SK-N-SH treated with all-trans-retinoic acid at 6 μM for 48 hours (cell line): ENCODE measurements around the gene PARD3.

Experiments
- BACH2 ChIP-seq: fragments of 250-450 bp; sonication (Bioruptor Pico); IDR thresholded peaks from 2 replicates; pipeline ENCODE4 v1.9.0; 2021; ENCODE audit warnings: mild to moderate bottlenecking, borderline replicate concordance
- CREB5 ChIP-seq: fragments of 250-450 bp; sonication (Bioruptor Pico); IDR thresholded peaks from 2 replicates; pipeline ENCODE4 v1.5.1; 2020; ENCODE audit warnings: low read depth, mild to moderate bottlenecking, moderate library complexity
- CSRNP3 ChIP-seq: fragments of 250-450 bp; sonication (Bioruptor Pico); IDR thresholded peaks from 2 replicates; pipeline ENCODE4 v1.5.1; 2021; ENCODE audit warnings: mild to moderate bottlenecking, moderate library complexity
- ESRRG ChIP-seq: fragments of 250-450 bp; sonication (Bioruptor Pico); IDR thresholded peaks from 2 replicates; pipeline ENCODE4 v1.6.1; 2021; ENCODE audit warnings: mild to moderate bottlenecking
- GLIS3 ChIP-seq: fragments of 250-450 bp; sonication (Bioruptor Pico); IDR thresholded peaks from 2 replicates; pipeline ENCODE4 v1.5.0; 2020; ENCODE audit warnings: mild to moderate bottlenecking, moderate library complexity
- OSR1 ChIP-seq: fragments of 250-450 bp; sonication (Bioruptor Pico); IDR thresholded peaks from 2 replicates; pipeline ENCODE4 v1.8.0; 2022; ENCODE audit warnings: moderate library complexity, mild to moderate bottlenecking, inconsistent platforms
- PATZ1 ChIP-seq: fragments of 250-450 bp; sonication (Bioruptor Pico); IDR thresholded peaks from 2 replicates; pipeline ENCODE4 v1.8.0; 2020; ENCODE audit warnings: mild to moderate bottlenecking, moderate library complexity, borderline replicate concordance
- PPARA ChIP-seq: fragments of 250-450 bp; sonication (Bioruptor Pico); IDR thresholded peaks from 2 replicates; pipeline ENCODE4 v1.5.0; 2020; ENCODE audit warnings: mild to moderate bottlenecking, borderline replicate concordance
- RARB ChIP-seq: fragments of 250-450 bp; sonication (Bioruptor Pico); IDR thresholded peaks from 2 replicates; pipeline ENCODE4 v1.8.0; 2021; ENCODE audit warnings: mild to moderate bottlenecking, moderate library complexity
- SNAI2 ChIP-seq: fragments of 250-450 bp; sonication (Bioruptor Pico); IDR thresholded peaks from 2 replicates; pipeline ENCODE4 v1.5.0; 2020; ENCODE audit warnings: mild to moderate bottlenecking, moderate library complexity
- TOX ChIP-seq: fragments of 250-450 bp; sonication (Bioruptor Pico); IDR thresholded peaks from 2 replicates; pipeline ENCODE4 v1.8.0; 2021; ENCODE audit warnings: mild to moderate bottlenecking, moderate library complexity, borderline replicate concordance
- ZFP3 ChIP-seq: fragments of 250-450 bp; sonication (Bioruptor Pico); IDR thresholded peaks from 2 replicates; pipeline ENCODE4 v1.5.0; 2020; ENCODE audit warnings: mild to moderate bottlenecking, moderate library complexity
- ZFP30 ChIP-seq: fragments of 450-650 bp; formaldehyde crosslinking; IDR thresholded peaks from 2 replicates; pipeline ENCODE4 v1.5.0; 2022; ENCODE audit warnings: mild to moderate bottlenecking, moderate library complexity

GRCh38 chr10:34661580-34661979 lies 153.5 kb downstream of the PARD3 start:
- TF ChIP-seq PATZ1 (CRISPR knock-in tag) (no peak), CREB5 (CRISPR knock-in tag) (no peak), GLIS3 (CRISPR knock-in tag) (no peak), OSR1 (CRISPR knock-in tag) (no peak), BACH2 (CRISPR knock-in tag) (no peak), PPARA (CRISPR knock-in tag) (no peak), ZFP30 (no peak), ZFP3 (CRISPR knock-in tag) (no peak), CSRNP3 (CRISPR knock-in tag) (no peak), ESRRG (CRISPR knock-in tag) (no peak), SNAI2 (CRISPR knock-in tag) (no peak), TOX (CRISPR knock-in tag) (no peak), RARB (CRISPR knock-in tag) (no peak)
